ENCODE data around the gene STK32C.
"Not testable (repeated sequence)": the region's sequence is repeated elsewhere in the genome, so short reads cannot be mapped to it uniquely, and the experiment has no call there.

The STK32C gene

GRCh38 chr10:132279873-132280645 is 27.7 kb downstream of the STK32C start:
- no peak for DNase-seq

GRCh38 chr10:132277311-132277741 is 30.4 kb downstream of the STK32C start:
- no peak for DNase-seq

GRCh38 chr10:132276706-132277105 is 31.0 kb downstream of the STK32C start:
- no peak for DNase-seq

GRCh38 chr10:132276179-132276675 is 31.5 kb downstream of the STK32C start:
- no peak for DNase-seq

GRCh38 chr10:132275426-132276178 is 32.1 kb downstream of the STK32C start:
- DNase-seq: no peak

GRCh38 chr10:132274986-132275385 is 32.8 kb downstream of the STK32C start:
- DNase-seq: no peak

- DNase-seq: no peak
Measured at GRCh38 chr10:132274581-132274980, 33.2 kb downstream of the STK32C start.

- no peak for DNase-seq
Measured at GRCh38 chr10:132273966-132274365, 33.8 kb downstream of the STK32C start.

GRCh38 chr10:132273304-132273944 is 34.3 kb downstream of the STK32C start:
- no peak for DNase-seq

GRCh38 chr10:132272231-132272971 is 35.3 kb downstream of the STK32C start:
- no peak for DNase-seq

- no peak for DNase-seq
Measured at GRCh38 chr10:132271458-132272230, 36.1 kb downstream of the STK32C start.

GRCh38 chr10:132270721-132271457 is 36.9 kb downstream of the STK32C start:
- DNase-seq: no peak

GRCh38 chr10:132270256-132270655 is 37.5 kb downstream of the STK32C start:
- DNase-seq: no peak

- no peak for DNase-seq
Measured at GRCh38 chr10:132269266-132270230, 38.2 kb downstream of the STK32C start.

- DNase-seq: not testable (repeated sequence)
Measured at GRCh38 chr10:132267916-132268315, 39.8 kb downstream of the STK32C start.

- no peak for DNase-seq
Measured at GRCh38 chr10:132266594-132267161, 41.1 kb downstream of the STK32C start.

- no peak for DNase-seq
Measured at GRCh38 chr10:132265890-132266496, 41.8 kb downstream of the STK32C start.

GRCh38 chr10:132264966-132265889 is 42.5 kb downstream of the STK32C start:
- no peak for DNase-seq
